Sigmoid colon (tissue), 4 donors: ENCODE measurements around the gene GLG1.

ENCODE experiments used
- CTCF ChIP-seq, 4 experiments: fragments of 450-650 bp in 3 of 4; fragments of 200-600 bp in 1 of 4; IDR thresholded peaks; one replicate each; pipeline ENCODE4 v1.5.1; 2016 to 2019; ENCODE audit warnings: antibody characterized with exemption in 4 of 4, mild to moderate bottlenecking in 3 of 4, moderate library complexity in 2 of 4
- EP300 ChIP-seq, 4 donors: sonication (generic); formaldehyde crosslinking; IDR thresholded peaks; one replicate each; pipeline ENCODE4 v1.6.1; 2017; ENCODE audit warnings: antibody characterized with exemption in 4 of 4
- POLR2A ChIP-seq, 2 donors: fragments of 450-650 bp; IDR thresholded peaks; one replicate each; pipeline ENCODE4 v1.6.1; 2016; ENCODE audit warnings: antibody characterized with exemption in 2 of 2, mild to moderate bottlenecking in 2 of 2, moderate library complexity in 2 of 2

GRCh38 chr16:74455619-74456289 lies 151.2 kb downstream of the GLG1 start:
- TF ChIP-seq CTCF (IDR thresholded peaks at IDR 0.05) (no peak), POLR2A (IDR thresholded peaks at IDR 0.05) (no peak), EP300 (IDR thresholded peaks at IDR 0.05) (no peak)
